T-helper 9 cell (primary cell): ENCODE measurements around the gene OTUB1.
"Not testable (repeated sequence)": the region's sequence is repeated elsewhere in the genome, so short reads cannot be mapped to it uniquely, and the experiment has no call there.

Experiments used
- DNase-seq: peaks from one replicate; pipeline ENCODE4 v3.0.0-alpha.2; 2020

The OTUB1 gene

DNA sequence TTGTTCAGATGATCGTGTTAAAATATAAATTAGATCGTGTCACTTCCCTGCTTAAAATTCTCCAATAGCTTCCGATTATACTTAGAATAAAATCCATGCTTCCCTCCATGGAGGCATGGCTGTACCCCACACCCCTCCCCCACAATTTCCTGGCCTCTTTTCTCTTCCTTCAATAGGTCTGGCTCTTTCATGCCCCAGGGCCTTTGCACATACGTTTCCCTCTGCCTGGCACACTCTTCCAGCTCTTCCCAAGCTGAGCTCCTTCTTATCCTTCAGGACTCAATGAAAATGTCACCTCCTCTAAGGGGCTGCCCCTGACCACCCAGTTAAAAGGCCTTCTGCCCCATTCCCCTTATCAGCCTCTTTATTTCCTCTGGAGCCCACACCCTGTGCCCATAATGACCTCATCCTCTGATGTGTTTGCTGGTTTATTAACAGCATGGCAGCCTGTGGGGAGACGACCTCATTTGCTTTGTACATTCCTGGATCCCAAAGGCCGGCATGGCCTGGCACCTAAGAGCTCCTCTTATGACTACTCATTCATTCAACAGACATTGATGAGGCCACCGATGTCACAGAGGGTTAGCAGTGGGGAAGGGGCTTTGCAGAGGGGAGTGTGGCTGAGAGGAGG is 40.5 kb downstream of the OTUB1 start:
- no peak for DNase-seq

DNA sequence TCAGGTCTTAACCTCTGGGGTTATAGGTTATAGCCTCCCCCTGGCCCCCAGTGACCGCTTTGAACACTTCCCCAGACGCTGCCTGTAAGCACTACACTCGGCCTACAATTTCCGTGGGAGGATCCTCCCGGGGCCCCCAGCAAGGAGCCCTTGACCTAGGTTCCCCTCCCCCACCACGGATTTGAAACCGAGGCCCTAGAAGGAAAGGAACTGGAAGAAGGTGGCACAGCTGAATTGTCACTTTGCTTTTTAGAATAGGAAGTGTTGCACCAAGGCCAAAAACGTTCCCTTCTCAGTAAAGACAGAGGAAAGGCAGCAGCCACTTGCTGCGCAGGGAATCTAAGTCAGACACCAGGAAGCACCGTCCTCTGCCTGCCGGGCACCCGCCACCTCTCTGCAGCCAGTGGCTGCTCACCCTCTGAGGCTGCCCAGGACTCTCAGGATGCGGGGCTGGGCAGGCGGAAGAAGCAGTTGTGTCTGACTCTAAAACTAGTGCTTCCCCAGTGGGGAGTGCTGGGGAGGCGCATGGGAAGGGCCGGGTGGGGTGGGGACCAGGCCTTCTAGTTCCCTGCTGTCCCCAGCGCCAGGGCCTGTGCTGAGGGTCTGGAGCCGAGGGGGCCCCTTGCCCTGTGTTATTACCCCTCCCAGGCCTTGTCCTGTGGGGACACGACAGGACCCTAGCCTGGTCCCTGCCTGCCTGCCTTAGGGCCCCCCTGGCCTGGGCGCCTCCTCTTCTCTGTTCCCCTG is 41.6 kb downstream of the OTUB1 start:
- DNase-seq = no peak

DNA sequence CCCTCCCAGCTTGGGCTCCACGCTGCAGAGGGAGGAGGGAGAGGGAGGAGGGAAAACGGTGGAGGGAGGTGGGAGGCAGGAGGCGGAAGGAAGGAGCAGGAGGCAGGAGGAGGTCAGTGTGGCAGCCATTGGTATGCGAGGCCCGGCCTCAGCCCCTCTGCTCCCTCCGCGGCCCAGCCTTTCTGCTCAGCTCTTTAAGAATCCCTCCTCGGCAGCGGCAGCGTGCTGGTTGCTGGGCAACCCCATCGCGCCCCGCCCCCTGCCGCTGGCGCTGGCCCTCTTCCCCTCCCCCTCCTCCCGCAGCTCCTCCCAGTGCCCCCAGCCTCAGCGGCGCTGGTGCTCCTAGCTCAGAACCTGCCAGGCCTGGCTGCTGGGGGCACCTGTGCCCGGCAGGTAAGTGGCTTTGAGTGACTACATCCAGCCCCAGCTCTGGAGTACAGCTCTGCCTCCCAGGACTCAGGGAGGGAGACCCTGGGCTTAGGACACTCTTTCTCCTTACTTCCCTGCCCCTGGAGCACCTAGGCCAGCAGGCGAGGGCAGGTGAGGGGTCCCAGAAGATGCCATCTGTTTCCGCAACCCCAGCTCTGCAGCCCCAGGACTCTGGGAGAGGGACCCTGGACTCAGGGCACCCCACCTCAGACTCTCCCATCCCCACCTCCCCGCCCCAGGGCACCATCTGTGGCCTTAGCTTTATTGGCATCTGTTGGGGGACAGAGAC is 42.3 kb downstream of the OTUB1 start:
- no peak for DNase-seq

DNA sequence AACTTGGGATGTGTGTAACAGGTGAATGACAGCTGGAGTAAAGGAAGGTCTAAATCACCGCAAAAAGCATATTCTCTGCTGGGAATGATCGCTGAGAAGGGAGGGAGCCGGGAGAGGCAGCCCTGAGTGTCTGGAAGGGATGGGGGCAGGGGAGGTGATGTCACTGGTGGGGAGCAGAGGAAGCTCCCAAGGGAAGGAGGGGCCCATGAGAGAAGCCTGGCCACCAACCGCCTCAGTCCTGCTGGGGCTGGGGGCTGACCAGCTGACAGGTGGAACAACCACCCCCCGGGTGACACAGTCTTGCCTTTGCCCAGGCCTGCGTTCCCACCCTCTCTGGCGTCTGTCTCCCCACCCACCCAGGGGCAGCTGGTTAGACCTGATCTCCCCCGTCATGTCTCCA is 43.5 kb downstream of the OTUB1 start:
- DNase-seq = no peak

DNA sequence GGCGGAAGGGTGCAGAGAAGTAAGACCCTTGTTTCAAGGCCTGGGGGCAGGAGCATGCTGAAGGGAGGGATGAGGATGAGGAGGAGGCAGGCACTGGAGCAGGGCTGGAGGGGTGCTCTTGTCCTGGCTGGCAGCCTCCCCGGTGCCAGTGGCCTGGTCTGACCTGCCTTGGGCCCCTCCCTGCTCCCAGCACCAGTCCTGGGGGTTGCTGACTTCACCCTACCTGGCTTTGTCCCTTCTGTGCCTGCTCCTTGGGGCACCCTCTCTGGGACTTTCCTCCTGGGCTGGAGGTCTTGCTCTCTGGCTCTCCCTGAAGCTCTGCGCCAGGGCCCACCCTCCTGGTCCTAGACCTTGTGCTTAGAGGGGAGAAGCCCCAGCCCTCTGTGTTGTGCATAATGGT is 44.8 kb downstream of the OTUB1 start:
- DNase-seq = no peak

DNA sequence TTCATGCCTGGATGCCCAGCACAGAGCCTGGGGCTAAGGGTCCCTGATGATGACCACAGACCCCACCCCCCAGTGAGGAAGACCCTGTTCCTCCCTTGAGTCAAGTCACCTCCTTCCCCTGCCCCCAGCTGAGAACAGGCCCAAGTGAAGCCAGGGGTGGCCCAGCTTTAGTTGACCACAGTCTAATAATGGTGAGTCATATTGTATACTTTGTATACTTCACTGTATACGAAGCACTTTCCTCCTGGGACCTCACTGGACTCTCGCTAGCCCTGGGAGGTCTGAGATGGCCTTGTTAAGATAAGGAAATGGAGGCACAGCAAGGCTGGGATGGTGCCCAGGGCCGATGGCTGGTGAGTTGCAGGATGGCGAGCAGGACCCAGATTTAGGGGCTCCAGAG is 45.8 kb downstream of the OTUB1 start:
- no peak for DNase-seq

DNA sequence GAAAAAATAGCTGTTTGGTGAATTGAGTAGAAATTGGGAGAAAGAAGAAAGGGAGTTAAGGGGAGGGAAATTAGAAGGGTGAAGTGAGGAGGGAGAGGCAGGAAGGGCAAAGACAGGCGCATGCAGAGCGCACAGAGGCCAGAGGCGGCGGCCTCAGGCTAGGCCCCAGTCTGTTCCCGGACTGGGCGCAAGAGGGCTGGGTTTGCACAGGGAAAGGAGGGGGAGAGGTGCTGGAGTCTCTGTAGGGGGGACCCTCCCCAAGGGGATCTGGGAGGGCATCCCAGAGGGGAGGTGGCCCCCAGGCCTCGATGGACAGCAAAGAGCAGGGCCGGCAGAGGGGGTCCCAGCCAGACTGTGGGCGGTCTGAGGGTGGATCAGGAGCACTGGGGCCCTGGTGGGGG is 48.2 kb downstream of the OTUB1 start:
- DNase-seq = no peak

DNA sequence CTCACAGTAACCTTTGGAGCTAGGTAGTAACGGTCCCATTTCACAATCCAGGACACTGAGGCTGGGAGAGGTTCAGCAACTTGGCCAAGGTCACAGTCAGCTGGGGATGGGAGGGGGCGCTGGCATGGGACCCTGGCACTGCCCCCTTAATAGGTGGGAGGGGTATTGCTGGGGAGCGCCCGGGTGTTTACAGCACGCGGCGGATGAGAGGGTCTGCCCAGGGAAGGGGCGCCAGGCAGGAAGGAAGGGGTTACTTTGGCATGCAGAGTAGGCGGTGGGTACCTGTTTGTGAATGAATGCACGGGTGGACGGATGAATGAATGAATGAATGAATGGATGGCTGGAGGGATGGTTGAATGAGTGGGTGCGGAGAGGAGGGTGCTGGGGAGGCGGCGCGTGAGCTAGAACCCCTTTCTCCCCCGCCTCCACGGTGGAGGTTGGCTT is 48.9 kb downstream of the OTUB1 start:
- no peak for DNase-seq

DNA sequence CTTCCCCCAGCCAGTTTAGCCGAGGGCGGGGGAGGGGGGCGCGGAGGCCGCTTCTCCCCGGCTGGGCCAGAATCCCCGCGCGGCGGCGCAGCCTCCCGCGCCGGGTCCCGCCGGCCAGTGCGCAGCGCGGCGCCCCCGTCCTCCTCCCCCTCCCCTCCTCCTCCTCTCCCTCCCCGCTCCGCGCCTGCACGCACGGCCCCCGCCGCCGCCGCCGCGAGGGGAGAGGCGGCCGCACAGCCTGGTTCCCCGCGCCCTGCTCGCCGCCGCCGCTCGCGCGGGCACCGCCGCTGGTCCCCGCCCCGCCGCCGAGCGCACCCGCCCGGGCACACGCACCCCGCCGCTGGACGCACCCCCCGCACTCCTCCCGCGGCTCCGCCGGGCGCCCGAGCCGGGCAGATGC is 49.3 kb downstream of the OTUB1 start, which contains the start of gene FLRT1:
Gene FLRT1, plus strand, starts transcription at position 356 of the 400 bp plus-strand sequence. CDS start 80,337 bp downstream, outside the sequence.
- no peak for DNase-seq

DNA sequence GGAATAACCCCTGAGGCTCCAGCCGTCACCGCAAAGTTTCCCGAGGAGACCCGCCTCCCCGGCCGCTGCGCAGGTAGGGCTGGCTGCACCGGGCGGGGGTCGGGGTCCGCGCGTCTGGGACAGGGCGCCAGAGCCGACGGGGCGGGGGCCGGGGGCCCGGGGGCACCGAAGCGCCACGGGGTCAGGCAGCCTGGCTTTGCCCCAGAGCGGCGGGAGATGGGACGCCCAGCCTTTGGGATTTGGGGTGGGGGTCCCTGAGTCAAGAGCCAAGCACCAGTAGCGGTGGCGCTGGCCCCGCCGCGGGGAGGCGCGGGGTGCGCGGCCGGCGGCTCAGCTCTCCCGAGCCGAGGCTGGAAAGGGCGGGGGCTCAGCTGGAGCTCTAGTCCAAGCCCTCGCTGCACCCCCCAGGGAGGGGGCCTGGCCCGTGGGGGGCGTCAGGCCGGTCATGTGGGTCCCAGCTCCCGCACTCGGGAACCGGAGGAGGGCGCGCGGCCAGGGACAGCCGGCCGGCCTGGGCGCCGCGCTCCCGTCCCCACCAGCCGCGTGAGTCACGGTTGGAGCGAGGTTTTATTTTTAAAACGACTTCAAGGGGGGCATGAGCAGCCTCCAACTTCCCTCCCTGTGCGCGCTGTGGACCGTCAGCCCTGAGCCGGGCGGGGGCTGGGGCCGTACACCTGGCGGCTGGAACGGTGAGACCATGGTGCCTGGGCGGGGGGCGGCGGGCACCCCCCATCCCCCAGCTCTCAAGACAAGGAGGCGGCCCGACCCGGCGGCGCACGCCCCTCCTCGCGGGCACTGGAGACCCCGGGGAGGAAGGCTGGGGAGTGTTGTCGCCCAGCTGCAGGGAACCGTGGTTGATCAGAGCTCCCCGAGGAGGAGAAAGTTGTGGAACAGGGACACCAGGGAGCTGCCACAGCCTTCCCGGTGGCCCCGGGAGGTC is 50.1 kb downstream of the OTUB1 start:
- no peak for DNase-seq

DNA sequence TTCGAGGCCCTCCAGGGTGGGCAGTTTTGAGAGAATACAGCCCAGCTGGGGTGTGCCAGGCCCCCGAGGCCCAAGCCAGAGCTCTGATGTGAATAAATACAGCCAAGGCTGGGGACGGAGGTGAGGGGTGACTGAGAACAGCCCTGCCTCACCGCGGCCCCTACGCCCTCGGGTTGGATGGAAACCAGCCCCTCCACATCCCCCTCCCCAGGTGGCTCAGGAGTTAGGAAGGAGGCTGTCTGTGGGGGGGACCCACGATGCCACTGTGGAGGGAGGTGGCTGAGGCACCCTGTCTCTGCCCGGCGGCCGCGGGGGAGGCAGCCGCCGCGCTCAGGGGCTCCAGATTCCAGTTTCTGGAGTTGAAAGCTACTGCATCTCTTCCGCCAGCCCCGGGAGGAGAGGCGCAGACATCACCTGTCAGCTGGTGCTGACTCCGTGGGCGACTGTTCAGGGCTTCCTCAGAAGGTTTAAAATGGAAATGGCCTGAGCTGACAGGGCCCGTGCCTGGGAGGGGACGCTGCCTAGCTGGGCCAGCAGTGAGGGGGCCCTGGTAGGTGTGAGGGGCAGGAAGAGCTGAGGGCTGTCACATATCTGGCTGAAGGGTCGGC is 50.9 kb downstream of the OTUB1 start:
- no peak for DNase-seq

DNA sequence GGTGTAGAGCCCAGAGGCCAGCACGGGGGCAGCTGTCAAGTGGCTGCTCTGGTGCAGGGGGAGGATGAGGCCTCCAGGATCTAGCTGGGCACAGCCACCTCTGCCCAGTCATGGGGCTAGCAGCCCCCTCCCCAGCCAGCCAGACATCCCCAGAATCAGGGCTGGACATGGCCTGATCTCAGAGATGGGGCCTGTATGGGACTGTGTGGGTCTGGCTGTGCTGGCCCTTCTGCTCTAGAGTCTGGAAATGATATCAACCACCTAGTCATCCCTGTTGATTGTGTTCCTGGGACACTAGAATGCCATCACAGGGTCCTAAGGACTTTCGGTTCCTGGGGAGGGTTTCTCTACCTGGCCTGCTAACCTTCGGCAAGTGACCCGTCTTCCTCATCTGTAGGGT is 52.3 kb downstream of the OTUB1 start:
- DNase-seq = no peak

DNA sequence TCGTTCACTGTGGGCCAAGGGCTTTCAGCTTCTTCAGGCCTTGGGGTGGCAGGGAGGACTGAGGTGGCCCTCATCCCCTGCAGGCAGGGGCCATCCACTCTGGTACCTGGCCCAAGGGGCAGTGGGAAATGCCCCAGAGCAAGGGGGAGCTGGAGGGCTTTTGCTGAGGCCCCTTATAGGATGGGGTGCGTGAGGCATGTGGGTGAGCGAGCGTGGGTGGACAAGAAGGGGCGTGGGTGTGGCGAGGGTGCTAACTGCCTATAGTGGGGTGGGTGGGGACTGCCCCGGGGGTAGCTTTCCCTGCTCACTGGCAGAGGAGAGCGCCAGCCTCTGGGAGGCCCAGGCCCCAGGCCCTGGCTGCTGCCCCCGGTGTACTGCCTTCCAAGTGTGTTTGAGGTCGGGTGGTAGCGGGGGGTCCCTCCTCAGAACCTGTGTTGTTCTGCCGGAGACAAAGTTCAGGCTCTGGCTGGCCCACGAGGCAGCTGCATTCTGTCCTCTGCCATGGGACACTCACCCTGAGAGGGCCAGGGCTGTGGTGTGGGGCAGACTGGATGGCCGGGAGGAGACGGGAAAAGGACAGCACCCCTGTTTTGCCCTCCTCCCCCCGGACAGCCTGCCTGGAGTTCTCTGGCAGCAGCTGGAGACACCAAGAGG is 52.9 kb downstream of the OTUB1 start:
- DNase-seq = no peak

DNA sequence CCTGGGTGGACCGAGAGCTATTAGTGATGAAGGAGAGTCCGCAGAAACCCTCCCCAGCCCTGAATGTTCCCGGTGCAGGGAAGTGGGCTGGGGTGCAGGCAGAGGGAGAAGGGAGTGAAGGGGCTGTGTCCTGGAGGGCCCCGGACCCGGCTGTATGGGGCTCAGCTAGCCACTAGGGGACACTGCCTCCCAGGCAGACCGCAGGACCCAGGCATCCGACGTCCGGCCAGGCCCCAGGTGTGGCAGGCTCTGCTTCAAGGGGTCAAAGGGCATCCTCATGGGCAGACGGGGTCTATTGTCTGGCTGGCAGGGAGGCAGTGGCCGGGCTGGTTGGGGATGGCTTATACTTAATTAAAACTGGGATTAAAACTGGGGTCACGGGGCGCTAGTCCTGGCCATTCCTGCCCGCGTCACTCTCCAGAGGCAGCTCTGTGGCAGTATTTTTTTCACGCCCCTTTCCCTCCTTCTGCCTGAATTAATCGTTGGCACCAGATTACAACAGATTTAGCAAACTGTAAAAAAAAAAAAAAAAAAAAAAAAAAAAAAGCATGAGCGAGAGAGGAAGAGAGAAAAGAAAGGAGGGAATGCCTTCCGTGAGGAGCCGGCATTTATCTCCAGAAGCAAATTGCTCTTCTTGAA is 54.6 kb downstream of the OTUB1 start:
- DNase-seq = no peak

DNA sequence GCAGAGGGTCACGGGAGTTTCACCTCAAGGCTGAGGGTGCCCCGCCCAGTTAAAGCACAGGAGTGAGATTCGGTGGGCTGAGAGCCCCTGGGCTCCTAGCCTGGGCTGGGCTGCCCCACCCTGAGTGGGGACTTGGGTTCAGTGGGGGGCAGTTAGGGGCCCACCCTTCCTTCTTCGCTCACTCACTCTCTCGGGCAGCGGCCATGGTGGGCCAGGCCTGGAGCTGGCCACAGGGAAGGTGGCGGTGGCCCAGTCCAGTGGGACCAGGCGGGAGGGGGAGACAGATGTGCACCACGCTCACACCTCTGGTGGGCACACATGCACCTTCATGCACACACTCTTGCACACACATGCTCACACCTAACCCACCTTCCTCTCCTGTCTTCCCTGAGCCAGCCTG is 55.6 kb downstream of the OTUB1 start:
- DNase-seq = no peak

DNA sequence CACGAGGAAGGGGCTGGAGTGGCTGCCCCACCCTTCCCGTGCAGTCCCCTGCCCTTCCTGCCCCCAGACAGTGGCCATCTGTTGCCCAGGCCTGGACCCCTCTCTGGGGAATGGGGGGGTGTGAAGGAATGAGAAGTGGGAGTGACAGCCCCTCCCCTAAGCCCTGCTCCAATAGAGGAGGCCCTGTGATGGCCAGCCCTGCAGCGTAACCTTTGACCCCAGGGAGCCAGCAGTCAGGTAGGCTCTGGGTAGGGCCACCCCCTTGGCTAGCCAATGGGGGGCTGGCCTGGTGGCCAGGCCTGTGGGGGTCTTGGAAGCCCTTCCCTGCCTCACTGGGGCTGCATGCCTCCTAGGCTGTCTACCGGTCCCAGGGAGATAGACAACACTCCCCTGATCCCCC is 56.1 kb downstream of the OTUB1 start:
- DNase-seq = no peak

DNA sequence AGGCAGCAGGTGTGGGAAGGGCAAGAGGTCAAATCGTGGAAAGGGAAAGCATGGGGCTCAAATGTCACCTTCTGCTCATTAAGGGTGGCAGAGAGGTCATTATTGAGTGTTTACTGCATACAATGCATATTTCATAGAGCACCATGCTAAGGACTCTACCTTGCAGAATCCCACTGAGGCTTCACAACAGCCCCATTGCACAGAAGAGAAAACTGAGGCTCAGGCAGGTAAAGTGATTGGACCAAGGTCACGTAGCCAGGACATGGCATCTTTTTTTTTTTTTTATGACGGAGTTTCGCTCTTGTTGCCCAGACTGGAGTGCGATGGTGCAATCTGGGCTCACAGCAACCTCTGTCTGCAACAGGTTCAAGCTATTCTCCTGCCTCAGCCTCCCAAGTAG is 57.3 kb downstream of the OTUB1 start:
- DNase-seq = no peak

DNA sequence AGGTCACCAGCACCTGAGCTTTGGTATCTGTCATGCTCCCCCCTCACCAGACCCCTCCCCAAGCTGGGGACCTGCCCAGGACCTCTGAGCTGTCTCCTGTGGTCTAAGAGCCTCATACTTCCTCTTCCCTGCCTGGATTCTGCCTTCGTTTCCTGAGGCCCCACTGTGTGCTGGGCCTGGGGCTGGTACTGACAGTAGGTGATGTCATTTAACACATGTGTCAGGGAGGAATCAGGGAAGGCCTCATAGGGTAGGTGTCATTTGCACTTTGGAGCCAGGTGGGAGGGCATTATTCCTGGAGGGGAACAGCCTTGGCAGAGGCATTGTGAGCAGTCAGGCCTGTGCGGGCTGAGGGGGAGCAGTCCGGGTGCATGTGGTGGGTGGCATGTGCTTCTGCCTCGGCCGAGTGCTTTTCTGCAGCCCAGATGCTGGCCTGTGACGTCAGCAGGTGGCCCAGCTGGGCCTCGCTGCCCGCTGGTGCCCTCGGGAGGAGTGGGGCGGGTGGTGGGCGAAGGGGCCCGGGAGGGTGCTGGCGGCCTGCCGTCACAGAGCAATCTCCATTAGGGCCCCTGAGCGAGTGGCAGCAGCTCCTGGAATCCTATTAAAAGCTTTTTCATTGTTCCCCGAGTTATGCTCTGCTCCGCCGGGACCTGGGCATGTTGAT is 58.6 kb downstream of the OTUB1 start:
- DNase-seq = no peak

DNA sequence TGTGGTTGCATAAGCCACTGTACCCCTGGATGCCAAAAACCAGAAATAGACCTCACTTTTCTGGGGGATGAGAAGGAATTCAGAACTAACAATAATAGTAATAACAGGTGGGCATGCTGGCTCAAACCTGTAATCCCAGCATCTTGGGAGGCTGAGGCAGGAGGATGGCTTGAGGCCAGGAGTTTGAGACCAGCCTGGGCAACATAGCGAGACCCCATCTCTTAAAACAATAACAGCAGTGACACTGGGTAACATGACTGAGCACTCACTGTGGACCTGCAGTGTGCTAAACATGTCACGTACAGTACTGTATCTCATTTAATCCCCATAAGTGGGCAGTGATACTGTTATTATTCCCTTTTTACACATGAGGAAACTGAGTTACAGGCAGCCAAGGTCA is 59.5 kb downstream of the OTUB1 start:
- no peak for DNase-seq

DNA sequence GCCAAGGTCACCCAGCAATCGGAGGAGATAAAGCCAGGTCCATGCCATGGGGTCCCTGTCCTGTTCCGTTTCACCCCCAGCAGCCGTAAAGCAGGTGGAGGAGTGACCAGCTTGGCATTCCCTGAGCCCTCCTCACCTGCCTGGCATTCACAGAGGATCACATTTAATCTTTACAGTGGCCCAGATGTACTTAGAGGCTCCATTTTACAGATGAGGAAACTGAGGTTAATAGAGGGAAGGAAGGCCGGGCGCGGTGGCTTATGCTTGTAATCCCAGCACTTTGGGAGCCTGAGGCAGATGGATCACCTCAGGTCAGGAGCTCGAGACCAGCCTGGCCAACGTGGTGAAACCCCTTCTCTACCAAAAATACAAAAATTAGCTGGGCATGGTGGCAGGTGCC is 61.1 kb downstream of the OTUB1 start:
- DNase-seq = not testable (repeated sequence)
